ENCODE data around the gene RUSF1.
"Not testable (repeated sequence)": the region's sequence is repeated elsewhere in the genome, so short reads cannot be mapped to it uniquely, and the experiment has no call there.

Gene RUSF1

GRCh38 chr16:31451201-31451600 lies 57.0 kb downstream of the RUSF1 start:
- peak overlapping the region; percentile 62 for H3K27ac ChIP-seq

DNA sequence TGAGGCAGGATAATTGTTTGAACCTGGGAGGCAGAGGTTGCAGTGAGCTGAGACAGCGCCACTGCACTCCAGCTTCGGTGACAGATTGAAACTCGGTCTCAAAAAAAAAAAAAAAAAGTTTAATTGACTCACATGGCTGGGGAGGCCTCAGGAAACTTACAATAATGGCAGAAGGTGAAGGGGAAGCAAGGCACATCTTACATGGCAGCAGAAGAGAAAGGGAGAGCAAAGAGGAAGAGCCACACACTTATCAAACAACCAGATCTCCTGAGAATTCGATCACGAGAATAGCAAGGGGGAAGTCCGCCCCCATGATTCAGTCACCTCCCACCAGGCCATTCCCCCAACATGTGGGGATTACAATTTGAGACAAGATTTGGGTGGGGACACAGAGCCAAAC lies 62.3 kb downstream of the RUSF1 start:
- not testable (repeated sequence) for H3K27ac ChIP-seq

More at GRCh38 chr16:31451201-31451600, 57.0 kb downstream of the RUSF1 start:
- TF ChIP-seq CTCF (conservative IDR thresholded peaks at IDR 0.05) = no peak

DNA sequence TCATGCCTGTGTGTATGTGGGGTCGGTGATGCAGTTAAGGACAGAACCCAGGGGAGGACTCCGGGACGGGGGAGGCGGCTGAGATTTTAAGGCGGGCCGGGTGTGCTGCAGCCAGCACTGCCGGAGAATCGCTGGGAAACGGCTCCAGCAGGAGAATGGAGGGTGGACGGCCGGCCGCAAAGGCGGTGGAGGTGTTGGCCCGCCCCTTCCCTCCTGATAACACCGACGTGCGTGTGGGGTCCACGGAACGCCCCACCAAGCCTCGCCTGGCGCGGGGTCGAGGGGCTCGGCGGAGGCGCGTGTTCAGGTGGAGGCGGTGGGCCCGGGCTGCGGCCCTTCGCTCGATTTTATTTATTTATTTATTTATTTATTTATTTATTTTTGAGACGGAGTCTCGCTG lies 66.2 kb downstream of the RUSF1 start:
- TF ChIP-seq CTCF (conservative IDR thresholded peaks at IDR 0.05) = no peak
- no peak overlapping the region for H3K27ac ChIP-seq

DNA sequence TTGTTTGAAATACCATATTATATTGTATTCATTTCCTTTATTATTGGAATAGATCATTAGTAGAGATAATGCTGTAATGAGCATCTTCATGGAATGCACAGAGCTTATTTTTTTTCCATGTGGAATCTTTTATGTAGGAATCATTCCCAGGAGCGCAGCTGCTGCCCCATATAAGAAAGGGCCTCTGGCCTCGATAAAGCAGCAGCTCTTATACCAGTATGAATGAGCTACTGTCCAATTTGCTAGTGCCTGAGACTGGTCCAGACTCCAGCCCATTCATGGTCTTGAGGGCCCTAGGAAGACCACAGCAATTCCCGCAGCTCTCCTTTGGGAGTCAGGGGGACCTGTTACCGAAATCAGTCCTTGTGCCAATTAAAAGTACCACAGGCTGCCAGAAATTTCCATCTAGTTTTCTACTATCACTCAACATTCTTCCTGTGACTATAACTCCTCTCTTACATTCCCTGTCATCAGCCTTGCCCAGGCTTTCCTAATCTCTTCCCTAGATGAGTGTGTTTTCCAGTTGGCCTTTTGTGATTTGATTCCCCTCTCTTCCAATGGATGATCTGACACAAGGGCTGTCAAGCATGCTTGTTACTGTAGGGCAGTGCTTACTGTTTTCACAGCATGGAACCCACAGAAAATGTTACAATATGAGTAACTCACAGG lies 67.5 kb downstream of the RUSF1 start:
- no peak overlapping the region for H3K27ac ChIP-seq
- no peak for TF ChIP-seq CTCF (conservative IDR thresholded peaks at IDR 0.05)

DNA sequence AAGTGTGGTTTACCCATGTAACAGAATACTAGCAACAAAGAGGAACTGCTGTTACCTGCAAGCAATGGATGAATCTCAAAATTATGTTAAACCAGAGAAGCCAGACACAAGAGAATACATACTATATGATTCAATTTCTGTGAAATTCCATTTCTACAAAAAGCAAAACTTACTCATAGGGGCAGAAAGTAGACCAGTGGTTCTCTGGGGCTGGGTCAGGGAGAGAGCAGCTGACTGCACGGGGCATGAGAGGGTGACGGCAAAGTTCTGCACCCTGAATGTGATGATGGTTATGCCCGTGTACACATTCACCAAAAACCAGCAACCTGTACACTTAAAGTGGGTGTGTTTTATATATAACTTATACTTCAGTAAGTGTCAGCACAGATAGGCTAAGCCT lies 68.7 kb downstream of the RUSF1 start:
- TF ChIP-seq CTCF (conservative IDR thresholded peaks at IDR 0.05) = no peak
- H3K27ac ChIP-seq = no peak overlapping the region

Measured in VCaP (cell line).